ENCODE measurements around the gene CLDN34.

Gene CLDN34

GRCh38 chrX:9980927-9981326 lies 13.8 kb downstream of the CLDN34 start:
- DNase-seq: peak; percentile 44

- DNase-seq: no peak
These were observed 16.3 kb downstream of the CLDN34 start for GRCh38 chrX:9983441-9983840.

GRCh38 chrX:9983846-9984245 lies 16.7 kb downstream of the CLDN34 start:
- DNase-seq: no peak

GRCh38 chrX:9988762-9989161 lies 21.6 kb downstream of the CLDN34 start:
- DNase-seq: no peak

- no peak for DNase-seq
These were observed 24.9 kb downstream of the CLDN34 start for GRCh38 chrX:9992061-9992460.

GRCh38 chrX:9992724-9993123 lies 25.6 kb downstream of the CLDN34 start:
- no peak for DNase-seq

- DNase-seq: peak; percentile 7
These were observed 28.7 kb downstream of the CLDN34 start for GRCh38 chrX:9995855-9996339.

- no peak for DNase-seq
These were observed 29.9 kb downstream of the CLDN34 start for GRCh38 chrX:9997041-9997440.

GRCh38 chrX:9997524-9997923 lies 30.4 kb downstream of the CLDN34 start:
- no peak for DNase-seq

- DNase-seq: no peak
These were observed 34.3 kb downstream of the CLDN34 start for GRCh38 chrX:10001496-10001895.

GRCh38 chrX:10004832-10005475 lies 37.8 kb downstream of the CLDN34 start:
- DNase-seq: no peak

GRCh38 chrX:10006086-10006485 lies 38.9 kb downstream of the CLDN34 start:
- no peak for DNase-seq

GRCh38 chrX:10006770-10007169 lies 39.6 kb downstream of the CLDN34 start:
- DNase-seq: no peak

- peak; percentile 69 for DNase-seq
These were observed 40.5 kb downstream of the CLDN34 start for GRCh38 chrX:10007621-10008020.

- DNase-seq: no peak
These were observed 41.4 kb downstream of the CLDN34 start for GRCh38 chrX:10008483-10009056.

GRCh38 chrX:10009741-10010140 lies 42.6 kb downstream of the CLDN34 start:
- no peak for DNase-seq

GRCh38 chrX:10010686-10011085 lies 43.5 kb downstream of the CLDN34 start:
- peak; percentile 56 for DNase-seq

GRCh38 chrX:10011261-10011931 lies 44.2 kb downstream of the CLDN34 start:
- DNase-seq: no peak

GRCh38 chrX:10011991-10012390 lies 44.8 kb downstream of the CLDN34 start:
- DNase-seq: no peak

- peak; percentile 59 for DNase-seq
These were observed 47.5 kb downstream of the CLDN34 start for GRCh38 chrX:10014462-10015354.

- no peak for DNase-seq
These were observed 48.2 kb downstream of the CLDN34 start for GRCh38 chrX:10015355-10015722.

GRCh38 chrX:10015723-10016518 lies 48.8 kb downstream of the CLDN34 start:
- no peak for DNase-seq
